Measurements from ENCODE around the gene CCDC71L. TPM values are rescaled to one million over a fixed set of nuclear protein-coding genes. Genes with fewer than 3 reads are reported as not detected.

CCDC71L gene
- total RNA-seq, 2 donors from 2014 or later = 26.1 to 26.8 TPM

GRCh38 chr7:106613848-106614560 lies 47.0 kb downstream of the CCDC71L start:
- Histone ChIP-seq H3K36me3 (ENCODE audit: control insufficient read depth, insufficient read depth, low read length) (no peaks in the 10 kb centered on the region), H3K4me1 (ENCODE audit: control insufficient read depth, insufficient read depth, low read length) (no peaks in the 10 kb centered on the region), H3K4me3 (ENCODE audit: low read length) (no peak overlapping the region), H3K9me3 (ENCODE audit: control insufficient read depth, low read length) (no peaks in the 10 kb centered on the region), H3K9ac (ENCODE audit: extremely low read depth, low read length, poor library complexity, severe bottlenecking) (no peak overlapping the region), H3K27me3 (ENCODE audit: control insufficient read depth, insufficient read depth, low read length, poor library complexity, severe bottlenecking) (no peaks in the 10 kb centered on the region), H3K27ac (ENCODE audit: low read depth, low read length) (no peak overlapping the region)
- Mint-ChIP-seq H3K27ac (no peak overlapping the region), H3K27me3 (ENCODE audit: insufficient read depth) (no peaks in the 10 kb centered on the region), H3K4me1 (no peaks in the 10 kb centered on the region), H3K4me3 (no peak overlapping the region), H3K9me3 (peaks cover 10% of the 10 kb centered on the region), H3K36me3 (ENCODE audit: low read depth) (no peaks in the 10 kb centered on the region)
- no peak for TF ChIP-seq CTCF (conservative IDR thresholded peaks at IDR 0.05)
- DNase-seq = no peak

- Histone ChIP-seq H3K27me3 (ENCODE audit: control insufficient read depth, insufficient read depth, low read length, poor library complexity, severe bottlenecking) (no peaks in the 10 kb centered on the region), H3K4me3 (ENCODE audit: low read length) (no peak overlapping the region), H3K9me3 (ENCODE audit: control insufficient read depth, low read length) (no peaks in the 10 kb centered on the region), H3K27ac (ENCODE audit: low read depth, low read length) (no peak overlapping the region), H3K4me1 (ENCODE audit: control insufficient read depth, insufficient read depth, low read length) (no peaks in the 10 kb centered on the region), H3K36me3 (ENCODE audit: control insufficient read depth, insufficient read depth, low read length) (no peaks in the 10 kb centered on the region), H3K9ac (ENCODE audit: extremely low read depth, low read length, poor library complexity, severe bottlenecking) (no peak overlapping the region)
- H3K27me3 Mint-ChIP-seq (ENCODE audit: insufficient read depth) = no peaks in the 10 kb centered on the region
- H3K27ac Mint-ChIP-seq = no peak overlapping the region
- no peak for DNase-seq
- H3K36me3 Mint-ChIP-seq (ENCODE audit: low read depth) = no peaks in the 10 kb centered on the region
- no peak overlapping the region for H3K4me3 Mint-ChIP-seq
- peaks cover 10% of the 10 kb centered on the region for H3K9me3 Mint-ChIP-seq
- no peak for TF ChIP-seq CTCF (conservative IDR thresholded peaks at IDR 0.05)
- H3K4me1 Mint-ChIP-seq = no peaks in the 10 kb centered on the region
- 88 to 98% methylated on average over 6 of the region's 6 CpGs for WGBS, 2 experiments (ENCODE audit: insufficient coverage in 1 of 2, insufficient read length in 1 of 2)
Observed at GRCh38 chr7:106613279-106613678, 47.7 kb downstream of the CCDC71L start.

GRCh38 chr7:106612432-106612831 lies 48.5 kb downstream of the CCDC71L start:
- Mint-ChIP-seq H3K27me3 (ENCODE audit: insufficient read depth) (no peaks in the 10 kb centered on the region), H3K36me3 (ENCODE audit: low read depth) (no peaks in the 10 kb centered on the region), H3K9me3 (peaks cover 10% of the 10 kb centered on the region), H3K27ac (no peak overlapping the region), H3K4me1 (no peaks in the 10 kb centered on the region), H3K4me3 (no peak overlapping the region)
- H3K27me3 ChIP-seq (ENCODE audit: control insufficient read depth, insufficient read depth, low read length, poor library complexity, severe bottlenecking) = no peaks in the 10 kb centered on the region
- no peak for TF ChIP-seq CTCF (conservative IDR thresholded peaks at IDR 0.05)
- no peak overlapping the region for H3K4me3 ChIP-seq (ENCODE audit: low read length)
- H3K9me3 ChIP-seq (ENCODE audit: control insufficient read depth, low read length) = no peaks in the 10 kb centered on the region
- H3K36me3 ChIP-seq (ENCODE audit: control insufficient read depth, insufficient read depth, low read length) = no peaks in the 10 kb centered on the region
- DNase-seq = no peak
- no peaks in the 10 kb centered on the region for H3K4me1 ChIP-seq (ENCODE audit: control insufficient read depth, insufficient read depth, low read length)
- WGBS, 2 experiments (ENCODE audit: insufficient coverage in 1 of 2, insufficient read length in 1 of 2) = 60 to 94% methylated on average over 1 of the region's 1 CpG
- H3K27ac ChIP-seq (ENCODE audit: low read depth, low read length) = no peak overlapping the region
- H3K9ac ChIP-seq (ENCODE audit: extremely low read depth, low read length, poor library complexity, severe bottlenecking) = no peak overlapping the region

All from endodermal cell (in vitro differentiated cells).